Activated CD8-positive, alpha-beta memory T cell treated with anti-CD3 and anti-CD28 coated beads, Interleukin-2, amount 10 ng/mL, durations not matched to agents 7 days and 5 days (primary cell): Measurements from ENCODE around the gene GTSF1L. TPM values are rescaled to one million over a fixed set of nuclear protein-coding genes. Genes with fewer than 3 reads are reported as not detected.

Source experiments
- ATAC-seq: fragments of 150-1000 bp; cut with Tn5 transposase; one replicate; pipeline ENCODE4 v1.10.0; 2021; ENCODE audit warnings: moderate library complexity
- CTCF ChIA-PET: fragments of 350-600 bp; sonication (Branson Sonifier 250); formaldehyde crosslinking; loops from one replicate; lab custom pipeline; 2021; ENCODE audit warnings: antibody characterized with exemption; lab: Charles Lee
- DNase-seq: peaks from one replicate; pipeline ENCODE4 v3.0.0-alpha.2; 2020
- H3K27ac Mint-ChIP-seq: one replicate; pipeline ENCODE4 v1.8.0; 2021; ENCODE audit warnings: mild to moderate bottlenecking, mixed read lengths
- H3K27me3 Mint-ChIP-seq: one replicate; pipeline ENCODE4 v1.8.0; 2021; ENCODE audit warnings: mixed read lengths
- H3K36me3 Mint-ChIP-seq: one replicate; pipeline ENCODE4 v1.8.0; 2021; ENCODE audit warnings: mild to moderate bottlenecking, mixed read lengths
- H3K4me1 Mint-ChIP-seq: one replicate; pipeline ENCODE4 v1.8.0; 2021; ENCODE audit warnings: mixed read lengths
- H3K4me3 Mint-ChIP-seq: one replicate; pipeline ENCODE4 v1.8.0; 2021; ENCODE audit warnings: mild to moderate bottlenecking, moderate library complexity, mixed read lengths
- H3K9me3 Mint-ChIP-seq: one replicate; pipeline ENCODE4 v1.8.0; 2022; ENCODE audit warnings: low read depth, mixed read lengths
- total RNA-seq, 2 experiments: library from RNA; stranded (reverse); gene quantifications; one replicate each; pipeline ENCODE4 v1.2.3, GENCODE V29; 2021

The GTSF1L gene
- total RNA-seq, 2 experiments from 2014 or later, result 0.28 TPM; not detected in 1

- ATAC-seq (peak; percentile 16), DNase-seq (no peak)
- Mint-ChIP-seq H3K4me3 (no peak overlapping the region), H3K27ac (no peak overlapping the region), H3K9me3 (no peaks in the 10 kb centered on the region), H3K27me3 (no peaks in the 10 kb centered on the region), H3K36me3 (peaks cover 5% of the 10 kb centered on the region), H3K4me1 (peaks cover 5% of the 10 kb centered on the region)
- CTCF ChIA-PET, result interaction anchor here (1.3 kb wide), 1 partner anchor 12 kb away, joined by 3 read pairs; no protein-coding TSS in a partner anchor
Measured at GRCh38 chr20:43721429-43722152, 5.2 kb downstream of the GTSF1L start.

- ATAC-seq (no peak), DNase-seq (no peak)
- no peak overlapping the region for H3K27ac Mint-ChIP-seq
- CTCF ChIA-PET, result interaction anchor here (1.3 kb wide), 2 partner anchors 13 to 359 kb away, joined by 3 read pairs; no protein-coding TSS in a partner anchor
- peaks cover 5% of the 10 kb centered on the region for H3K4me1 Mint-ChIP-seq
- H3K9me3 Mint-ChIP-seq, result no peaks in the 10 kb centered on the region
- H3K4me3 Mint-ChIP-seq, result no peak overlapping the region
- peaks cover 5% of the 10 kb centered on the region for H3K36me3 Mint-ChIP-seq
- no peaks in the 10 kb centered on the region for H3K27me3 Mint-ChIP-seq
Measured at GRCh38 chr20:43721097-43721428, 5.7 kb downstream of the GTSF1L start.

GRCh38 chr20:43720007-43720406, 6.8 kb downstream of the GTSF1L start:
- CTCF ChIA-PET, result interaction anchor here (1.3 kb wide), 1 partner anchor 360 kb away, joined by 3 read pairs; no protein-coding TSS in a partner anchor
- no peaks in the 10 kb centered on the region for H3K27me3 Mint-ChIP-seq
- DNase-seq (no peak), ATAC-seq (no peak)
- no peak overlapping the region for H3K4me3 Mint-ChIP-seq
- no peaks in the 10 kb centered on the region for H3K9me3 Mint-ChIP-seq
- H3K36me3 Mint-ChIP-seq, result peaks cover 10% of the 10 kb centered on the region
- H3K4me1 Mint-ChIP-seq, result peaks cover 5% of the 10 kb centered on the region
- no peak overlapping the region for H3K27ac Mint-ChIP-seq

- no peaks in the 10 kb centered on the region for H3K9me3 Mint-ChIP-seq
- H3K27ac Mint-ChIP-seq, result no peak overlapping the region
- no peaks in the 10 kb centered on the region for H3K27me3 Mint-ChIP-seq
- H3K4me3 Mint-ChIP-seq, result no peak overlapping the region
- ATAC-seq, result no peak
- no peak for DNase-seq
- CTCF ChIA-PET, result no interaction called here
- peaks cover 5% of the 10 kb centered on the region for H3K4me1 Mint-ChIP-seq
- H3K36me3 Mint-ChIP-seq, result peaks cover 16% of the 10 kb centered on the region
Measured at GRCh38 chr20:43717616-43717995, 9.2 kb downstream of the GTSF1L start.

GRCh38 chr20:43716757-43717615, 9.8 kb downstream of the GTSF1L start:
- no peak for DNase-seq
- Mint-ChIP-seq H3K9me3 (no peaks in the 10 kb centered on the region), H3K4me3 (no peak overlapping the region), H3K4me1 (peaks cover 2% of the 10 kb centered on the region), H3K27me3 (no peaks in the 10 kb centered on the region), H3K27ac (no peak overlapping the region), H3K36me3 (peaks cover 16% of the 10 kb centered on the region)
- ATAC-seq, result no peak
- CTCF ChIA-PET, result interaction anchor here (0.6 kb wide), 1 partner anchor 667 kb away, joined by 3 read pairs; no protein-coding TSS in a partner anchor

GRCh38 chr20:43716123-43716522, 10.7 kb downstream of the GTSF1L start:
- CTCF ChIA-PET, result no interaction called here
- no peaks in the 10 kb centered on the region for H3K9me3 Mint-ChIP-seq
- no peaks in the 10 kb centered on the region for H3K4me1 Mint-ChIP-seq
- DNase-seq, result no peak
- no peak overlapping the region for H3K4me3 Mint-ChIP-seq
- ATAC-seq, result no peak
- peaks cover 18% of the 10 kb centered on the region for H3K36me3 Mint-ChIP-seq
- H3K27ac Mint-ChIP-seq, result no peak overlapping the region
- H3K27me3 Mint-ChIP-seq, result no peaks in the 10 kb centered on the region

- ATAC-seq, result no peak
- no peaks in the 10 kb centered on the region for H3K27me3 Mint-ChIP-seq
- CTCF ChIA-PET, result no interaction called here
- no peak overlapping the region for H3K27ac Mint-ChIP-seq
- no peaks in the 10 kb centered on the region for H3K4me1 Mint-ChIP-seq
- H3K9me3 Mint-ChIP-seq, result no peaks in the 10 kb centered on the region
- H3K4me3 Mint-ChIP-seq, result no peak overlapping the region
- peaks cover 20% of the 10 kb centered on the region for H3K36me3 Mint-ChIP-seq
- no peak for DNase-seq
Measured at GRCh38 chr20:43715511-43715910, 11.3 kb downstream of the GTSF1L start.

GRCh38 chr20:43715044-43715443, 11.8 kb downstream of the GTSF1L start:
- Mint-ChIP-seq H3K4me3 (no peak overlapping the region), H3K27me3 (no peaks in the 10 kb centered on the region), H3K9me3 (no peaks in the 10 kb centered on the region), H3K4me1 (no peaks in the 10 kb centered on the region), H3K36me3 (peaks cover 21% of the 10 kb centered on the region), H3K27ac (no peak overlapping the region)
- DNase-seq (no peak), ATAC-seq (no peak)
- CTCF ChIA-PET, result no interaction called here

- H3K36me3 Mint-ChIP-seq, result peaks cover 32% of the 10 kb centered on the region
- no peaks in the 10 kb centered on the region for H3K27me3 Mint-ChIP-seq
- ATAC-seq (no peak), DNase-seq (no peak)
- no peak overlapping the region for H3K27ac Mint-ChIP-seq
- no peak overlapping the region for H3K4me3 Mint-ChIP-seq
- no peaks in the 10 kb centered on the region for H3K4me1 Mint-ChIP-seq
- CTCF ChIA-PET, result no interaction called here
- no peaks in the 10 kb centered on the region for H3K9me3 Mint-ChIP-seq
Measured at GRCh38 chr20:43711098-43711654, 15.6 kb downstream of the GTSF1L start.

- DNase-seq (no peak), ATAC-seq (no peak)
- Mint-ChIP-seq H3K27me3 (no peaks in the 10 kb centered on the region), H3K9me3 (no peaks in the 10 kb centered on the region), H3K36me3 (peaks cover 35% of the 10 kb centered on the region), H3K27ac (no peak overlapping the region), H3K4me3 (no peak overlapping the region), H3K4me1 (no peaks in the 10 kb centered on the region)
- CTCF ChIA-PET, result no interaction called here
Measured at GRCh38 chr20:43710370-43711044, 16.3 kb downstream of the GTSF1L start.

- DNase-seq (no peak), ATAC-seq (no peak)
- no peaks in the 10 kb centered on the region for H3K9me3 Mint-ChIP-seq
- peaks cover 47% of the 10 kb centered on the region for H3K36me3 Mint-ChIP-seq
- no peak overlapping the region for H3K27ac Mint-ChIP-seq
- no peak overlapping the region for H3K4me3 Mint-ChIP-seq
- H3K4me1 Mint-ChIP-seq, result peaks cover 16% of the 10 kb centered on the region
- CTCF ChIA-PET, result interaction anchor here (0.9 kb wide), 1 partner anchor 11 kb away, joined by 3 read pairs; no protein-coding TSS in a partner anchor
- H3K27me3 Mint-ChIP-seq, result no peaks in the 10 kb centered on the region
Measured at GRCh38 chr20:43702502-43702901, 24.3 kb downstream of the GTSF1L start.

GRCh38 chr20:43700627-43701026, 26.2 kb downstream of the GTSF1L start:
- CTCF ChIA-PET, result no interaction called here
- H3K27ac Mint-ChIP-seq, result peak overlapping the region; percentile 77

GRCh38 chr20:43699941-43700565, 26.7 kb downstream of the GTSF1L start:
- Mint-ChIP-seq H3K4me3 (no peak overlapping the region), H3K27me3 (no peaks in the 10 kb centered on the region), H3K27ac (peak overlapping the region; percentile 77), H3K9me3 (no peaks in the 10 kb centered on the region), H3K4me1 (peaks cover 16% of the 10 kb centered on the region), H3K36me3 (peaks cover 38% of the 10 kb centered on the region)
- ATAC-seq (peak; percentile 76), DNase-seq (peak; percentile 59)
- CTCF ChIA-PET, result no interaction called here

More at GRCh38 chr20:43700627-43701026, 26.2 kb downstream of the GTSF1L start:
- Mint-ChIP-seq H3K27me3 (no peaks in the 10 kb centered on the region), H3K9me3 (no peaks in the 10 kb centered on the region), H3K4me1 (peaks cover 16% of the 10 kb centered on the region), H3K4me3 (no peak overlapping the region), H3K36me3 (peaks cover 42% of the 10 kb centered on the region)
- no peak for DNase-seq
- ATAC-seq, result peak; percentile 9
